ENCODE results near the gene MAGI3.
"Not testable (repeated sequence)": the region's sequence is repeated elsewhere in the genome, so short reads cannot be mapped to it uniquely, and the experiment has no call there.

Gene MAGI3

GRCh38 chr1:113517983-113518382 lies 127.7 kb downstream of the MAGI3 start:
- DNase-seq, result no peak

GRCh38 chr1:113519556-113519955 lies 129.2 kb downstream of the MAGI3 start:
- DNase-seq, result no peak

- no peak for DNase-seq
Measured at GRCh38 chr1:113530021-113530420, 139.7 kb downstream of the MAGI3 start.

GRCh38 chr1:113531321-113531720 lies 141.0 kb downstream of the MAGI3 start:
- DNase-seq, result no peak

- DNase-seq, result no peak
Measured at GRCh38 chr1:113533061-113533460, 142.7 kb downstream of the MAGI3 start.

- no peak for DNase-seq
Measured at GRCh38 chr1:113534130-113534817, 144.0 kb downstream of the MAGI3 start.

GRCh38 chr1:113534875-113535274 lies 144.6 kb downstream of the MAGI3 start:
- DNase-seq, result no peak

- no peak for DNase-seq
Measured at GRCh38 chr1:113536182-113536780, 146.0 kb downstream of the MAGI3 start.

GRCh38 chr1:113538225-113538624 lies 147.9 kb downstream of the MAGI3 start:
- no peak for DNase-seq

GRCh38 chr1:113540335-113540734 lies 150.0 kb downstream of the MAGI3 start:
- no peak for DNase-seq

- no peak for DNase-seq
Measured at GRCh38 chr1:113541106-113541505, 150.8 kb downstream of the MAGI3 start.

GRCh38 chr1:113542221-113542701 lies 151.9 kb downstream of the MAGI3 start:
- no peak for DNase-seq

GRCh38 chr1:113543110-113543509 lies 152.8 kb downstream of the MAGI3 start:
- DNase-seq, result no peak

GRCh38 chr1:113545210-113545609 lies 154.9 kb downstream of the MAGI3 start:
- DNase-seq, result no peak

GRCh38 chr1:113545626-113546025 lies 155.3 kb downstream of the MAGI3 start:
- no peak for DNase-seq

GRCh38 chr1:113551728-113552127 lies 161.4 kb downstream of the MAGI3 start:
- no peak for DNase-seq

GRCh38 chr1:113552244-113552643 lies 161.9 kb downstream of the MAGI3 start:
- no peak for DNase-seq

- DNase-seq, result no peak
Measured at GRCh38 chr1:113557187-113557586, 166.9 kb downstream of the MAGI3 start.

- DNase-seq, result no peak
Measured at GRCh38 chr1:113565621-113566020, 175.3 kb downstream of the MAGI3 start.

- no peak for DNase-seq
Measured at GRCh38 chr1:113567427-113567826, 177.1 kb downstream of the MAGI3 start.

- DNase-seq, result not testable (repeated sequence)
Measured at GRCh38 chr1:113575744-113576260, 185.5 kb downstream of the MAGI3 start.

GRCh38 chr1:113576271-113576670 lies 186.0 kb downstream of the MAGI3 start:
- no peak for DNase-seq

- no peak for DNase-seq
Measured at GRCh38 chr1:113579256-113580018, 189.1 kb downstream of the MAGI3 start.

- no peak for DNase-seq
Measured at GRCh38 chr1:113581323-113581722, 191.0 kb downstream of the MAGI3 start.

Measured in suppressor macrophage treated with lipopolysaccharide for 4 hours (primary cell).